ENCODE data around the gene NAB2.

NAB2 gene

GRCh38 chr12:57141249-57141648 lies 52.3 kb downstream of the NAB2 start:
- no peak for DNase-seq (ENCODE audit: low read depth in 1 of 2, low spot score in 1 of 2)
- in situ Hi-C loops (cut with HindIII; ENCODE audit: low pct_unique_long_range_greater_than_20kb, low sequenced_read_pairs) = no loop called here
- TF ChIP-seq JUND (IDR thresholded peaks at IDR 0.05; ENCODE audit: low read depth) = no peak

GRCh38 chr12:57142121-57142520 lies 53.2 kb downstream of the NAB2 start:
- no peak for DNase-seq (ENCODE audit: low read depth in 1 of 2, low spot score in 1 of 2)
- TF ChIP-seq JUND (IDR thresholded peaks at IDR 0.05; ENCODE audit: low read depth) = no peak
- in situ Hi-C loops (cut with HindIII; ENCODE audit: low pct_unique_long_range_greater_than_20kb, low sequenced_read_pairs) = no loop called here

- no peak for TF ChIP-seq JUND (IDR thresholded peaks at IDR 0.05; ENCODE audit: low read depth)
- in situ Hi-C loops (cut with HindIII; ENCODE audit: low pct_unique_long_range_greater_than_20kb, low sequenced_read_pairs) = no loop called here
- no peak for DNase-seq (ENCODE audit: low read depth in 1 of 2, low spot score in 1 of 2)
Observed at GRCh38 chr12:57142727-57143126, 53.8 kb downstream of the NAB2 start.

GRCh38 chr12:57143454-57143853 lies 54.5 kb downstream of the NAB2 start:
- no peak for DNase-seq (ENCODE audit: low read depth in 1 of 2, low spot score in 1 of 2)
- in situ Hi-C loops (cut with HindIII; ENCODE audit: low pct_unique_long_range_greater_than_20kb, low sequenced_read_pairs) = no loop called here
- TF ChIP-seq JUND (IDR thresholded peaks at IDR 0.05; ENCODE audit: low read depth) = no peak

Data from T47D (cell line).